A673 (cell line): ENCODE measurements around the gene TIAM1. TPM values are rescaled to one million over a fixed set of nuclear protein-coding genes. Genes with fewer than 3 reads are reported as not detected.

Experiments
- BruUV-seq: library from RNA; stranded (reverse); fragments of 400-500 nt; replicated peaks from 2 replicates; lab custom pipeline; 2021; lab: Mats Ljungman, UMichigan
- CTCF ChIA-PET: fragments of 300-600 bp; sonication (Branson Sonifier 250); formaldehyde crosslinking; loops from one replicate; lab custom pipeline; 2022; ENCODE audit warnings: antibody characterized with exemption; lab: Charles Lee
- POLR2A ChIA-PET: fragments of 300-600 bp; sonication (Branson Sonifier 250); formaldehyde crosslinking; loops from one replicate; lab custom pipeline; 2022; ENCODE audit warnings: antibody characterized with exemption; ENCODE audit not compliant: low non-redundant PET; lab: Charles Lee
- DNase-seq: peaks from one replicate; pipeline ENCODE4 v3.0.0-alpha.2; 2015; ENCODE audit warnings: low spot score
- H3K27ac ChIP-seq: fragments of 200-600 bp; sonication (generic); 2 replicates; pipeline ENCODE4 v1.5.1; 2016; ENCODE audit warnings: mixed run types, low read depth, mild to moderate bottlenecking, mixed read lengths, antibody characterized with exemption, low read length; ENCODE audit not compliant: poor library complexity, severe bottlenecking
- H3K27me3 ChIP-seq: fragments of 200-600 bp; sonication (generic); replicated peaks from 2 replicates; pipeline ENCODE4 v1.6.1; 2017; ENCODE audit warnings: mixed run types, low read depth, mild to moderate bottlenecking, mixed read lengths, antibody characterized with exemption, low read length; ENCODE audit not compliant: insufficient read depth, poor library complexity
- H3K36me3 ChIP-seq: fragments of 200-600 bp; sonication (generic); 2 replicates; pipeline ENCODE4 v1.6.1; 2016; ENCODE audit warnings: mixed run types, mild to moderate bottlenecking, mixed read lengths, antibody characterized with exemption, low read length; ENCODE audit not compliant: insufficient read depth, poor library complexity, severe bottlenecking
- H3K4me1 ChIP-seq: fragments of 200-600 bp; sonication (generic); 2 replicates; pipeline ENCODE4 v1.6.1; 2017; ENCODE audit warnings: mixed run types, mild to moderate bottlenecking, mixed read lengths, antibody characterized with exemption, low read length; ENCODE audit not compliant: insufficient read depth, poor library complexity, severe bottlenecking
- H3K4me3 ChIP-seq: fragments of 200-600 bp; sonication (generic); 2 replicates; pipeline ENCODE4 v1.5.1; 2016; ENCODE audit warnings: low read depth, mixed run types, mild to moderate bottlenecking, mixed read lengths, low read length; ENCODE audit not compliant: poor library complexity, severe bottlenecking
- H3K9me3 ChIP-seq: fragments of 200-600 bp; sonication (generic); 2 replicates; pipeline ENCODE4 v1.6.1; 2016; ENCODE audit warnings: mixed run types, low read depth, mild to moderate bottlenecking, mixed read lengths, antibody characterized with exemption, low read length; ENCODE audit not compliant: poor library complexity, severe bottlenecking
- EZH2 ChIP-seq: fragments of 200-600 bp; sonication (generic); IDR thresholded peaks from 2 replicates; pipeline ENCODE4 v1.6.1; 2017; ENCODE audit warnings: borderline replicate concordance, low read depth, mild to moderate bottlenecking, mixed read lengths, antibody characterized with exemption, low read length; ENCODE audit not compliant: poor library complexity, severe bottlenecking
- intact Hi-C: fragments of 100-400 bp; cut with micrococcal nuclease; formaldehyde crosslinking; loops from one replicate; pipeline ENCODE4 v1.10.0; 2022; ENCODE audit not compliant: unreplicated experiment
- total RNA-seq: library from RNA; stranded (reverse); gene quantifications from 2 replicates; pipeline ENCODE4 v1.2.3, GENCODE V29; 2021
- TF ChIP-seq, protein P1 (sequence below): fragments of 300-800, 200-600 bp; sonication (generic); conservative IDR thresholded peaks from 2 replicates; pipeline ENCODE4 v1.5.1; 2017; ENCODE audit warnings: low read depth, mild to moderate bottlenecking, antibody characterized with exemption, low read length, moderate library complexity, mixed read lengths

TIAM1 gene
- total RNA-seq, 1 experiment from 2014 or later: 9.6 TPM

DNA sequence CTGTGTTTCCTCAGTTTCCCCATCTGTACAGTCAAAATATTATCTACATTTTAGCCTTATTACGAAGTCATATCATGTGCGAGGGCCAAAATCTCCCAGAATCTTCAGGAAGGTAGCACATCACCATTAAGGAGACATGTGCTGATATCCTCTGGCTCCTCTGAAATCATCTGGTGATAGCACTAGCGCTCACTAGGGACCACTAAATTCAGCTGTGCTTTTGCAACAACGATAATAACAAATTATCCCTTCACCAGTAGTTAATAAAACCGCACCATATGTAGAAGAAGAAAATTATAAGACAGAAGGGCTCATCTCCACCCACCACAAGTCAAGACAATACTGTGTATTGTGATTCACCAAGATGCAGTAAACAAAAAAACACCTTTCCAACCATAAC, 53.3 kb downstream of the TIAM1 start:
- H3K4me1 ChIP-seq: no peaks in the 10 kb centered on the region
- no peaks in the 10 kb centered on the region for H3K27me3 ChIP-seq
- no peaks in the 10 kb centered on the region for H3K36me3 ChIP-seq
- H3K27ac ChIP-seq: no peak overlapping the region
- intact Hi-C loops: no loop called here
- BruUV-seq: no TSS peak
- peaks cover 3% of the 10 kb centered on the region for H3K9me3 ChIP-seq
- ChIA-PET CTCF (no interaction called here), POLR2A (no interaction called here)
- DNase-seq: no peak
- TF ChIP-seq, protein P1, sequence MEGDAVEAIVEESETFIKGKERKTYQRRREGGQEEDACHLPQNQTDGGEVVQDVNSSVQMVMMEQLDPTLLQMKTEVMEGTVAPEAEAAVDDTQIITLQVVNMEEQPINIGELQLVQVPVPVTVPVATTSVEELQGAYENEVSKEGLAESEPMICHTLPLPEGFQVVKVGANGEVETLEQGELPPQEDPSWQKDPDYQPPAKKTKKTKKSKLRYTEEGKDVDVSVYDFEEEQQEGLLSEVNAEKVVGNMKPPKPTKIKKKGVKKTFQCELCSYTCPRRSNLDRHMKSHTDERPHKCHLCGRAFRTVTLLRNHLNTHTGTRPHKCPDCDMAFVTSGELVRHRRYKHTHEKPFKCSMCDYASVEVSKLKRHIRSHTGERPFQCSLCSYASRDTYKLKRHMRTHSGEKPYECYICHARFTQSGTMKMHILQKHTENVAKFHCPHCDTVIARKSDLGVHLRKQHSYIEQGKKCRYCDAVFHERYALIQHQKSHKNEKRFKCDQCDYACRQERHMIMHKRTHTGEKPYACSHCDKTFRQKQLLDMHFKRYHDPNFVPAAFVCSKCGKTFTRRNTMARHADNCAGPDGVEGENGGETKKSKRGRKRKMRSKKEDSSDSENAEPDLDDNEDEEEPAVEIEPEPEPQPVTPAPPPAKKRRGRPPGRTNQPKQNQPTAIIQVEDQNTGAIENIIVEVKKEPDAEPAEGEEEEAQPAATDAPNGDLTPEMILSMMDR: no peak
- no peak for TF ChIP-seq EZH2
- H3K4me3 ChIP-seq: no peak overlapping the region

DNA sequence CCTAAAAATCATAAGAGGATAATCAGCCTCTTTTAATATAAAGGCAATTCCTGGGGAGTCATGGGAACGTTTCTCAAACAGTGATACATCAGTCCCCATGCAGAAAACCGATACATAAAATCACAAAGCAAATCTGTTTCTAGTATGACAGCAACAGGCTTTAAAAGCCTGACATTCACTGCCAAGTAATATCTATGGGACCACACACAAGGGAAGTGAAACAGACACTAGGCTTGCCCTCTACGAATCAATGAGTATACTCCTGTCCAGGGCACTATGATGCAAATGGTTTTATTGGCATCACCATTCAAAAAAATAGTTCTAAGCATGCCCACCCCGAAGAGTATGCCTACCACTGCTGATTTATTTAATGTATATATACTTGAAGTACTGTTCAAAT, 54.4 kb downstream of the TIAM1 start:
- CTCF ChIA-PET: no interaction called here
- Histone ChIP-seq H3K27me3 (no peaks in the 10 kb centered on the region), H3K4me3 (no peak overlapping the region), H3K36me3 (no peaks in the 10 kb centered on the region), H3K9me3 (peaks cover 3% of the 10 kb centered on the region), H3K4me1 (no peaks in the 10 kb centered on the region), H3K27ac (no peak overlapping the region)
- no peak for TF ChIP-seq EZH2
- TF ChIP-seq, protein P1: no peak
- no peak for DNase-seq
- POLR2A ChIA-PET: no interaction called here
- intact Hi-C loops: no loop called here
- BruUV-seq: no TSS peak

DNA sequence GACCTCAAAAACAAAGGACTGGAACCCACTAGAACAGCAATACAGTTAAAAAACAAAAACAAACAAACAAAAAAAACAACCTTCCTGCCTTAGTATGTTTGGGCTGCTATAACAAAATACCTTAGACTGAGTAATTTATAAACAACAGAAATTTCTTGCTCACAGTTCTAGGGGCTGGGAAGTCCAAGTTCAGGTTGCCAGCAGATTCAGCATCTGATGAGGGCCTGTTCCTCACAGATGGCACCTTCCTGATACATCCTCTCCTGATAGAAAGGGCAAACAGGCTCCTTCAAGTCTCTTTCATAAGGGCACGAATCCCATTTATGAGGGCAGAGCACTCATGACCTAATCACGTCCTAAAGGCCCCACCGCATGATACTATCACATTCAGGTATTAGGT, 55.9 kb downstream of the TIAM1 start:
- Histone ChIP-seq H3K4me1 (no peaks in the 10 kb centered on the region), H3K27me3 (no peaks in the 10 kb centered on the region), H3K4me3 (no peak overlapping the region), H3K9me3 (peaks cover 3% of the 10 kb centered on the region), H3K27ac (no peak overlapping the region), H3K36me3 (no peaks in the 10 kb centered on the region)
- intact Hi-C loops: no loop called here
- CTCF ChIA-PET: no interaction called here
- no peak for DNase-seq
- POLR2A ChIA-PET: no interaction called here
- TF ChIP-seq, protein P1: no peak
- TF ChIP-seq EZH2: no peak
- no TSS peak for BruUV-seq
